GM21360 (cell line): ENCODE data around the gene PPME1.

Experiments used
- ATAC-seq: cut with Tn5 transposase; IDR thresholded peaks from one replicate; pipeline ENCODE4 v1.9.1; 2021; ENCODE audit warnings: mild to moderate bottlenecking, moderate library complexity; ENCODE audit not compliant: unreplicated experiment

PPME1 gene

DNA sequence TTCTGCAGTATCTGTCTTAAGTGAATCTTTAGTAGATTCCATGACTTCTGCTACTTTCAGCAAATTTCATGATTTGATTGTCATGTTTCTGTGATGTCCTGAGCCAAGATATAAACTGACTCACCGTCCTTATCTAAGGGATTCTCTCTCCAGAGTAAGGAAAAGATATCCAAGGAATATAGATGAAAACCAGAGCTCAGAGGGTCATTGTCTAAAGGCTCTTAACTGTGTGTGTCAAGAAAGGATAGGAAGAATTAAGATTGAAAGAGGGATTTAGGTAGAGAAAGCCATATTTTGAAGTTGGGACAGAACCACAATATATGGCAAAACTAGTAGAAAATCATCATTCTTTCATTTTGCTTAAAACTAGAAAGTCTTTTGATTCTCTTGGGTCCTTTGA lies 50.7 kb downstream of the PPME1 start:
- no peak for ATAC-seq

GRCh38 chr11:74225565-74225964 lies 54.5 kb downstream of the PPME1 start:
- ATAC-seq = no peak

DNA sequence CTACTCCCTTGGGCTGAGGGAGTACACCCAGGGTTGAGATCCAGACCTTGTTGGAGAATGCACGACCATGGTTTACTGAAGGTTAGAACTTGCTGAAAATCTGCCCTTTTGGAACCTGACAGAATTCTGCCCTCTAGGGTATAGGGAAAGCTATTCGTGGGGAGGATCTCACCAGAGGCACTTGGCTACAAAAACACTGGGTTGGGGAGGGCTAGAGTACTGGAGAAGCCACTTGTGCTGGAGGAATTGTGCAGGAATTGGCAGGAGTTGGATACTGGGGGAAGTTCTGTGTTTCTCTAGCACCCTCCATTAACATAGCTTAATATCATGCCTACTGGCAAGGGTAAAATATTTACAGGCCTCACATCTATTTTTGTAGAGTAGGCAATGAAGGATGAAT lies 55.8 kb downstream of the PPME1 start:
- ATAC-seq = no peak

DNA sequence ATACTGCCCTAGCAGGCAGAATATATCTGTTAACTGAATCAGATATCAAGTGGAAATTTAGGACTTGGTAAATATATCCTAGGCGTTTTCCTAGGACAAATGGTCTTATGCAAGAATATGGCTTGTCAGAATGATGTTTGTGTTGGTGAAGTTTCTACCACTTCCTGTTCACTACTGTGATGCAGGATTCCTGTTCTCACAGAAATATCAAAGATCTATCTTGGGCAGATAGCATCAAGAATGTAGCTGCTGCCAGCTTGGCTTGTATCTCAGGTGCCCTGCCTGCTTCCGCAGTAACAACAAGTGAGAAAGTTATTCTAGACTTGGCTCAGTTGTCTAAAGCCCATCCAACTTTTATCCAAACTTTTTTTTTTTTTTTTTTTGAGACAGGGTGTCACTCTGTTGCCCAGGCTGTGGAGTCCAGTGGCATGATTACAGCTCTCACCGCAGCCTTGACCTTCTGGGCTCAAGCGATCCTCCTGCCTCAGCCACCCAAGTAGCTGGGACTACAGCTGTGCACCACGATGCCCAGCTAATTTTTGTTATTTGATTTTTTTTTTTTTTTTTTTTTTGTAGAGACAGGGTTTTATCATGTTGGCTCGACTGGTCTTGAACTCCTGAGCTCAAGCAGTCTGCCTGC lies 61.3 kb downstream of the PPME1 start:
- ATAC-seq = no peak

DNA sequence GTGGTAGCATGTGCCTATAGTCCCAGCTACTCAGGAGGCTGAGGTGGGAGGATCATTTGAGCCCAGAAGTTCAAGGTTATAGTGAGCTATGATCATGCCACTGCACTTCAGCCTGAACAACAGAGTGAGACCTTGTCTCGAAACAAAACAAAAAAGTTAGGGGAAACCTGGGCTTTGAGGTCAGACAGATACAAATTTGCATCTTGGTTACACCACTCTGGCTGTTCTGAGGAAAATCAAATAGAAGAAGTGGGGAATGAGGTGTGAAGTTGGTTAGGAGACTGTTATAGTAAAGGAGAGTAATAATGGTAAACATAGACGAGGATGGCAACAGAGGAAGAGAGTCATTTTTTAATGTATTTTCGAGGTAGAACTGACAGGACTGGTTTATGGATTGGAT lies 62.6 kb downstream of the PPME1 start:
- no peak for ATAC-seq

GRCh38 chr11:74235121-74235520 lies 64.0 kb downstream of the PPME1 start:
- ATAC-seq = no peak

DNA sequence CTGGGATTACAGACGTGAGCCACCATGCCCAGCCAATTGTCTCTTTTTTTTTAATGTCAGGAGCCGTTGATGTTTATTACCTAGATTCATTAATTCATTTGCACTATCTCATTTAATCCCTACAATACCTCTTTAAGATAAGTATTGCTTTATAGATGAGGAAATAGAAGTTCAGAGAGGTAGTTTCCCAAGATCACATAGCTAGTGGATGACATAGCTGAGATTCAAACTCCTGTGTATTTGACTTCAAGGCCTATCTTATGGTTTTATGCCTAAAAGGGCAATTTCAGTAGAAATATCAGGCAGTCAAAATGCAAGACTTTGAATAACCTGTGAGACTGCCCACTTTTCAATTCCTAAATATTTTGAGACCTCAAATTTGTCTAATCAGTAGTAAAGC lies 66.5 kb downstream of the PPME1 start:
- no peak for ATAC-seq

DNA sequence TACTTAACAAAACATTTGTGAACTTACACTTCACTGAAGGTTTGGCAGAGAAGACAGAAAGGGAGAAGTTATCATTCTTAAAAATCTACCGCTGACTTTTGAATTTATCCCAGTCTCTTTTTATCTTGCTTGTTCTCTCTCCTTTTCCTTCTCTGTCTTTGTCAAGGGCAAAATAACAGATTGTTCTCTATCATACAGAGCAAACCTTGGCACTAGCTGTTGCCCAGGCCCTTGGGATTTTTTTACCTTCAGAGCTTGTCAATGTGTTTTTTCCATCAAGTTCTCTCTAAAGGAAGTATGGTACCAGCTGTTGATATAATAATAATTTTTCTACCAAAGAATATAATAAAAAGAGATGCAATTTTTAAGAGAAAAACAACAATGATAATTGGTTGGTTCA lies 67.2 kb downstream of the PPME1 start:
- ATAC-seq = no peak

- ATAC-seq = no peak
Measured at GRCh38 chr11:74248469-74248868, 77.4 kb downstream of the PPME1 start.

GRCh38 chr11:74249496-74249895 lies 78.4 kb downstream of the PPME1 start:
- ATAC-seq = no peak

GRCh38 chr11:74253361-74253760 lies 82.3 kb downstream of the PPME1 start:
- ATAC-seq = no peak

DNA sequence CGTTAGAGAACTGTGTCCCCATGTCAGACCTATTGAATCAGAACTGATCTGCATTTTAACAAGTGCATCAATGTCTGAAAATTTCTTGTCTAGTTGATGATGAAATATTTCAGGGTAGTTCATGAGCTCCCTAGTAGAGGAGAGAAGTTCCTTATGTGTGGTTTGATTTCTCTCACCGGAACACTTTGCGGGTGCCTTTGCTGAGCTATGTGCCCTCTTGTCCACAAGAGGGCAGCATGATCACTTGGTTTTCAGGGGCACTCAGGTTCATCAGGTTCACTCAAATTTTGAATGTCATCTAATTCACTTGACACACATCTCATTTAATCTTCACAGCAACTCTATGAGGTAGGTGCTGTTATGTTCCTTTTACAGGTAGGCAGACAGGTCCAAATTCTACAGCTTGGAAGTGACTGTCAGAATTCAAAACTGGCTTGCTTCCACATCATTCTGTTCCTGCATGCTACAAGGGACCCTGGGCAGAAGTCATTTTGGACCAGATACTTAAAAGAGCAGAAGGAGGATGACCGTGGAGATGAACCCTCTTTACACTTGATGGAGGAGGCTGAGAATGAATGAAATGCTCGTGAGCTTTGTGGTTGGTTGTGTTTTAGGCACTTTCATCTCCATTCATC lies 84.8 kb downstream of the PPME1 start:
- ATAC-seq = no peak

DNA sequence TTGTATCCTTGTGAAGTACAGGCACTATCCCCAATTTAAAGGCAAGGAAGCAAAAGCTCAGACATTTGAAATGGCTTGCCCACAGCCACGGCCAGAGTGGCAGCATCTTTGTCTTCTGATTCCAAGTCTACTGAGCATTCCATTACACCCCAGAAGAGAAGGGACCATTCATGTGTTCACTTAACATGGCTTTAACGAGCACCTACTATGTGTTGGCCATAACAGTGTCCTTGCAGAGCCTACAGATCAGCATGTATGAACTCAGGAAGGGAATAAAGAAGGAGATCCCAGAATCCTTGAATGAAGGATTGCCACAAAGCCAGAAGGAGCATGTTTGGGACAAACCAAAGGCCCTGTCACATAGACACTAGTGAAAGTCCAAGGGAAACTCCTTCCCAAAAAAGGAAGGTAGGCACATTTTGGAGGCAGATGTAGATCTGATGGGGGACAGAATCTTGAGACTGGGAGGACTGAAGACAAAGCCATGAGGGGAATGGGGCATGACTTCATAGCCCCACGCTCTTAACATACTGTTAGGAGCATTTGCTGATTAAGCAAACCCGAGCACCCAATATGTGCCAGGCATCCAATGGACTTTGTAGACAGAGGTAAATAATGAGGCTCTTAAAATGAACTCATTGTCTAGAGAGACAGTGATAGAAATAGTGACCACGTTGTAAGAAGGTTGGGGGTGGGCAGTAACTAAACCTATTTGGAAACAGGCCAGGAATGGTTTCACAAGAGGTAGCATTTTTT lies 85.5 kb downstream of the PPME1 start:
- ATAC-seq = no peak

- ATAC-seq = no peak
Measured at GRCh38 chr11:74257959-74258553, 87.0 kb downstream of the PPME1 start.

GRCh38 chr11:74262725-74263124 lies 91.6 kb downstream of the PPME1 start:
- ATAC-seq = no peak

DNA sequence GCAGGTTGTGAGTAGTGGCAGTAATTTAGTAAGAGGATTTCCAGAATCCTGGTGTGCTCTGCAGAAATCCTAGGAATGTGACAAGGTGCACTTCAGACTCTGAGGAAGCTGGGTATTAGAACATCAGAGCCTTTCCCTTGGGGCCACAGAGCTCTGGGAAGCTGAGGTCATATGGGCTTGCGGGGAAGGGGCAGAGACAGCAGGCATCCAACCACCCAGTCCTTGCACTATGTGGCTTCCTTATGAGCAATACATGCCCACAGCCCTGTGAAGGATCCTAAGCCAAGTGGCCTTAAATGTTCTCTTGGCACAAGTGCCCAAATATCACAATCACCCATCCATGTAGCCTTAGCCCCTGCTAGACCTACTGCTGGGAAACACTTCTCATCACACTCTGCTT lies 94.2 kb downstream of the PPME1 start:
- no peak for ATAC-seq

- no peak for ATAC-seq
Measured at GRCh38 chr11:74267014-74267413, 95.9 kb downstream of the PPME1 start.

- no peak for ATAC-seq
Measured at GRCh38 chr11:74268456-74268855, 97.4 kb downstream of the PPME1 start.

DNA sequence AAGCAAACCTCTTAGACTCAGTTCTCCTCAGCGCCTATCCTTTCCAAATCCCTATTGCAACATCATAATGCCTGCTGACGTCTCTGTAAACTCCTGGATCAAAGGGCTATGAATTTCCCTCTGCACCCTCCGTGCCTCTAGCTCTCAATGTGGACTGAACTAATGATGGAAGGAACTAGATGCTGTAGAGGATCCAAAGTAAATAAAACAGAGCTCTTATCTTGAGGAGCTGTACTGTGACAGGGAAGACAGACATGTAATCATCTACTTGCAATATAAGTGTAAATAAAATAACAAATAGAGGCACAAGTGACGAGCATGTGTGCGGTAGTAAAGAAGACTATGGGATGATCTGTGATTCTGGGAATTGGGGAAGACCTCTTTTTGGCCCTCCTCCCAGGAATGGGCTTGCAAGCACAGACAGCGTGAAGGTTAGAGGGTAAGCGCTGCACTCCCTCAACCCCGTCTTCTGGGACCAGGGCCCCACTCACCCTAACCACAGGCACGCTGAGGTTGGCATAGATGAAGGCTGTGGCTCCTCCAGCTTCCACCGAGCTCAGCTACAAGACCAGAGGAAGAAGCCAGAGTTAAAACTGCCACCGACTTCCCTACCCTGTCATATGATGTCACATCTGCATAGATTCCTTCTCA lies 98.2 kb downstream of the PPME1 start:
- ATAC-seq = no peak

DNA sequence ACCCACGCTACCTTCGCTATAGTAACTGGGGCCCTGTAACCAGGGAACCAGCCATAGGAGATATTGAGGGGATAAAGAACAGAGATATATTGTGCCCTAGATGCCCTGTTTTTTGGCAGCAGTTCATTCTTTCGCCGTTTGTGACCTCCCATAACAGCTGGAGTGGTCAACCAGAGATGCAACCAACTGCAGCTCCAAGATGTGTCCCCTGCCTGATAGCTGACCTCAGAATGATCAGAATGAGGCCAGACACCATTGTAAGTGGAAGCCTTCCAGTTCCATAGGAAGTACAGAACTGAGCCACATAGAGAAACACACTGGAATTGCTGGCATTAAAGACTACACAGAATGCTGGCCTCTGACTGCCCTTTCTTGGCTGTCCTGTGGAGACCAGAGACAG lies 101.2 kb downstream of the PPME1 start:
- ATAC-seq = no peak

DNA sequence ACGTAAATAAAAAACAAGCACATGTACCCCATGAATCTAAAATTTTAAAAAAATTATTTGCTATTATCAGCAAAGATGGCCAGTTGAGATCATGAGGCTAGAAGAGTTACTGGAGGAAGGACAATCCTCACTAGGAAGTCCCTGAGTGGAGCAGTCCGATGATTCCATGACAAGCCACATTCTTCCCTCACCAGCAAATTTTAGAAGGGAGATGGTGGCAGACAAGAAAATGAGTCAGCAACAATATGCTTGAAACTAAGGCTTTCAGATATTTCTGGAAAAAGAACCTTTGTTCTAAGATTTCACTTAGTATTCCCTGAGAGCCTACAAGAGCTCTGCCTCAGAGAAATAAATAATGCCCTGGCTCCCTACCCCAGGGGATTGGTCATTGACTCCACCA lies 105.5 kb downstream of the PPME1 start:
- no peak for ATAC-seq
